ENCODE measurements around the gene FAM72C. TPM values are rescaled to one million over a fixed set of nuclear protein-coding genes. Genes with fewer than 3 reads are reported as not detected.
"Not testable (repeated sequence)": the region's sequence is repeated elsewhere in the genome, so short reads cannot be mapped to it uniquely, and the experiment has no call there.

Gene FAM72C
- total and polyA plus RNA-seq, 8 donors = 0.18 to 3.5 (median 1.2) TPM

DNA sequence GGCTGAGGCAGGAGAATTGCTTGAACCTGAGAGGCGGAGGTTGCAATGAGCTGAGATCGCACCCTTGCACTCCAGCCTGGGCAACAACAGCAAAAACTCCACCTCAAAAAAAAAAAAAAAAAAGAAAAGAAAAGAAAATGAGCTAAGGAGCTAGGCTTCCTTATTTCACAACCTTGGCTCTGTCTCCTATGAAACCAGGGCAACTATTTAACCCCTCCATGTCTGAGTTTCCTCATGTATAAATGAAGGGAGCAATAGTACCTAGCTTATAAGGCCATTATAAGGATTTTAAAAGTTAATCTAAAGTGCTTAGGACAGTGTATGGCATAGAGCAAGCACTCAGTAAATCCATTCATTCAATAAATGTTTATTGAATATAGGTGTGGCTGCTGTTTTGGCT is 32.9 kb downstream of the FAM72C start:
- H3K4me3 ChIP-seq; ATAC-seq; H3K4me1 ChIP-seq; intact Hi-C loops (cut with DNase I); DNase-seq; H3K36me3 ChIP-seq; H3K27ac ChIP-seq; H3K9me3 ChIP-seq; H3K27me3 ChIP-seq: not testable (repeated sequence)

DNA sequence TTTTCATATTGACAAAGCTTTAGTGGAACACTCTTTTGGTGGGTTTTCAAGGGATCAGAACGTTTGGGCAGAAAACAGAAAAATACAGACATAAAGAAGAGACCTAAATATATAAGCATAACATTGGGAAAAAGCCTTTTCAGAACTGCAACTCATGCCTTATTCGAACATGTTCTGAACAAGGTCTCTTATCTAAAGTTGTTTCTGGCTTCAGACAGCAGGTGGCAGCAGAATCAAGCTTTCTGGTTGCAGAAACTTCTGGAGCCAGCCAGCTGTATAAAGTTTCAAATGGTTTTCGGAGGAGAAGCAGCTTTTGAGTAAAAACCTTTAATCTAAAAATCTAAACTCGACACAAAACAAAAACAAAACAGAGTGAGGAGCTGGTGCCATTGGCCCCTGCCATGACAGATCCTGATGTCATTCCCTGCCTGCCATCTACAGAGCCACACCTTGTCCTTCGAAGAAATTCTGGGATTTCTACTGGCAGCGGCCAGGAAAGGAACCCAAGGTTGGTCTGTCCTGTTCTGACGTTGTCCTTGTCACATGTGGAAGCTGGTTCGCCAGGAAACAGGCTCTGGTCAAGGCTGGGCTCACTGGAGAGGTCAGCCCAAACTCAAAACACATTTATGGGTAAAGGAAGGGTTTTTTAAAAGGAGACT is 35.2 kb downstream of the FAM72C start:
- H3K9me3 ChIP-seq; H3K27ac ChIP-seq; H3K27me3 ChIP-seq; H3K36me3 ChIP-seq; H3K4me3 ChIP-seq; H3K4me1 ChIP-seq; intact Hi-C loops (cut with DNase I): not testable (repeated sequence)
- TF ChIP-seq, protein P1, sequence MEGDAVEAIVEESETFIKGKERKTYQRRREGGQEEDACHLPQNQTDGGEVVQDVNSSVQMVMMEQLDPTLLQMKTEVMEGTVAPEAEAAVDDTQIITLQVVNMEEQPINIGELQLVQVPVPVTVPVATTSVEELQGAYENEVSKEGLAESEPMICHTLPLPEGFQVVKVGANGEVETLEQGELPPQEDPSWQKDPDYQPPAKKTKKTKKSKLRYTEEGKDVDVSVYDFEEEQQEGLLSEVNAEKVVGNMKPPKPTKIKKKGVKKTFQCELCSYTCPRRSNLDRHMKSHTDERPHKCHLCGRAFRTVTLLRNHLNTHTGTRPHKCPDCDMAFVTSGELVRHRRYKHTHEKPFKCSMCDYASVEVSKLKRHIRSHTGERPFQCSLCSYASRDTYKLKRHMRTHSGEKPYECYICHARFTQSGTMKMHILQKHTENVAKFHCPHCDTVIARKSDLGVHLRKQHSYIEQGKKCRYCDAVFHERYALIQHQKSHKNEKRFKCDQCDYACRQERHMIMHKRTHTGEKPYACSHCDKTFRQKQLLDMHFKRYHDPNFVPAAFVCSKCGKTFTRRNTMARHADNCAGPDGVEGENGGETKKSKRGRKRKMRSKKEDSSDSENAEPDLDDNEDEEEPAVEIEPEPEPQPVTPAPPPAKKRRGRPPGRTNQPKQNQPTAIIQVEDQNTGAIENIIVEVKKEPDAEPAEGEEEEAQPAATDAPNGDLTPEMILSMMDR (IDR thresholded peaks at IDR 0.05) = peak; percentile 20 to 32
- DNase-seq = peak in 1 of 4 donors; percentile 34
- ATAC-seq = peak; percentile 96

DNA sequence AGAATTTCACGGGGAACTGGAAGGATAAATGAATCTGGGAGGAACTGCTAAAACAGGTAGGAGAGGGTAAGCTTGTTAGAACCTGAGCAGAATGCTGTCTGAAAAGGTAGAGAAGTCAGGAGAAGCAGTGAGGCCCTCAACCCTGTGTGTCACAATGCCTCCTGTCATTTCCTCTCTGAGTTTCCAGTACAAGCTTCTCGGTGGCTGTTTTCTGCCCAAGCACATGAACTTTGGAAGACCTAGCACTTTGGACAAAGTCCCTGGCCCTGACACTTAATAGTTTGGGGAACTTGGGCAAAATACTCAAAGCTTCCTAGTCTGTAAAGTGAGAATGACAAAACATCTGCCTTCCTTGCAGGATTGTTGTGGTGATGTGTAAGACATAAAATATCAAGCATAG is 52.7 kb downstream of the FAM72C start:
- H3K27me3 ChIP-seq; H3K4me1 ChIP-seq; H3K4me3 ChIP-seq; H3K27ac ChIP-seq; DNase-seq; intact Hi-C loops (cut with DNase I); H3K36me3 ChIP-seq; H3K9me3 ChIP-seq: not testable (repeated sequence)
- peak; percentile 25 for ATAC-seq

DNA sequence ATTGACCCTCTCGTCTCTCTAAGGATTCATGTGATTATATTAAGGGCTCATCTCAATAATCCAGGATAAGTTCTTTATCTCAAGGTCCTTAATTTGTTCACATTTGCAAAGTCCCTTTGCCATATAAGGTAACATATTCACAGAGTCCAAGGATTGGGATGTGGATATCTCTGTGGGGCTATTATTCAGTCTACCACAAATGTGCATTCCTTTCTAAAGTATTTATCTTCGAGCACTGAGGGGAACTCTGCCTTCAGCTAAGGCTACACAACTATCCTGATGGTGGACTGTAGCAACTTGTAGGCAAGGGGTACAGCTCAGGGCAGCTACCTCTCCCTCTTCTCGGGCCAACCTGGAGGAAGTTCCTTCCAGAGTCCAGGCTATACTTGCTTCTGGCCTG is 53.2 kb downstream of the FAM72C start:
- H3K27me3 ChIP-seq; H3K27ac ChIP-seq; H3K4me3 ChIP-seq; intact Hi-C loops (cut with DNase I); H3K36me3 ChIP-seq; H3K9me3 ChIP-seq; H3K4me1 ChIP-seq; DNase-seq; ATAC-seq: not testable (repeated sequence)

DNA sequence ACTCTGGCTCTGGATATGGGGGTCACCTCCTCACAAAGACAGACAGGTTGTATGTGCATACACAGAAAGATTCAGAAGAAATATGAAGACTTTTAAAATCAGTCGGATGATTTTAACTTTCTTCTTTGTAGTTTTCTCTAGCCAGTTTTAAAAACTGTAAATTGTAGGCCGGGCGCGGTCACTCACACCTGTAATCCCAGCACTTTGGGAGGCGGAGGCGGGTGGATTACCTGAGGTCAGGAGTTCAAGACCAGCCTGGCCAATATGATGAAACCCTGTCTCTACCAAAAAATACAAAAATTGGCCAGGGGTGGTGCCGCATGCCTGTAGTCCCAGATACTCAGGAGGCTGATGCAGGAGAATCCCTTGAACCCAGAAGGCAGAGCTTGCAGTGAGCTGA is 58.1 kb downstream of the FAM72C start:
- H3K27me3 ChIP-seq; H3K27ac ChIP-seq; ATAC-seq; H3K9me3 ChIP-seq; intact Hi-C loops (cut with DNase I); DNase-seq; H3K36me3 ChIP-seq; H3K4me1 ChIP-seq; H3K4me3 ChIP-seq: not testable (repeated sequence)
